GM13977 (cell line): ENCODE results near the gene CNTN1.

Source experiments
- DNase-seq: peaks from one replicate; pipeline ENCODE4 v3.0.0; 2012; ENCODE audit warnings: low spot score
- CTCF ChIP-seq: IDR thresholded peaks from 2 replicates; pipeline ENCODE4 v1.5.1; 2012; ENCODE audit warnings: mild to moderate bottlenecking, control low read depth; ENCODE audit not compliant: insufficient read depth; ENCODE audit errors: extremely low read depth, missing control alignments
- in situ Hi-C: fragments of 300-500 bp; cut with MboI; formaldehyde crosslinking; loops from one replicate; pipeline ENCODE4 v1.12.0; 2022; ENCODE audit warnings: low sequenced_read_pairs, low pct_unique_long_range_greater_than_20kb, mixed read lengths, inconsistent platforms; ENCODE audit not compliant: unreplicated experiment

The CNTN1 gene

GRCh38 chr12:41049033-41049432, 356.8 kb downstream of the CNTN1 start:
- TF ChIP-seq CTCF, result no peak
- in situ Hi-C loops, result no loop called here
- DNase-seq, result no peak

GRCh38 chr12:41051954-41052353, 359.7 kb downstream of the CNTN1 start:
- in situ Hi-C loops, result no loop called here
- DNase-seq, result no peak
- TF ChIP-seq CTCF, result no peak

- DNase-seq, result no peak
- no peak for TF ChIP-seq CTCF
- in situ Hi-C loops, result no loop called here
Measured at GRCh38 chr12:41052441-41052840, 360.2 kb downstream of the CNTN1 start.

- no peak for DNase-seq
Measured at GRCh38 chr12:41053046-41053445, 360.8 kb downstream of the CNTN1 start.

DNA sequence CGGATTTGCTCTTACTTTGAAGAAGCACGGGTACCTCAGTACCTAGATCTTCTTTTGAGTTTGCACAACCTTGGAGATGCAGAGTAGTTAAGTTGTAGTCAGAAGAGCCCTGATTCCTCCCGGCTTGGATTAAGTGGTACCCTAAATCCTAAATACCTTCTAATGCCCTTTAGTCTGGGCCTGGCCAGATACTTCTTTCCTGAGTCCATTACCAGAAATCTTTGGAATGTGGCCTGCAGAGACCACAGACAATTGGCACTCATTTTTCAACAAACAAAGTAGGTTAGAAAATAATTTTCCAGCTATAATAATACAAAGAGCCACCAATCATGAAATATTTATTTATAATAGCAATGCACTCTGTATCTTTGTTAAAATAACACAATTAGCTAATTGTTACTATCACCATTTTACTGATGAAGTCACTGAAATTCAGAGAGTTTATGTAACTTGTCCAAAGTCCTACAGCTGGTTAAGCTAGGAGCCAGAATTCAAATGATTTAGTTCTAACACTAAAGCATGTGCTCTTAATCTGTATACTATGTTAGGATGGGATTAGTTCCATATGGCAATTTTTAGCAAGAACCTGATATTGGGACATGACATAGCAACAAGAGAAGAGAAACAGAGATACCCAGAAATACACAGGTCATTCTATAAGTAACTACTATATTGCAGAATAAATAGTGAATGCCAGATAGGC, 363.8 kb downstream of the CNTN1 start:
- DNase-seq, result no peak
- TF ChIP-seq CTCF, result no peak
- in situ Hi-C loops, result no loop called here

More at GRCh38 chr12:41053046-41053445, 360.8 kb downstream of the CNTN1 start:
- in situ Hi-C loops, result no loop called here
- TF ChIP-seq CTCF, result no peak

DNA sequence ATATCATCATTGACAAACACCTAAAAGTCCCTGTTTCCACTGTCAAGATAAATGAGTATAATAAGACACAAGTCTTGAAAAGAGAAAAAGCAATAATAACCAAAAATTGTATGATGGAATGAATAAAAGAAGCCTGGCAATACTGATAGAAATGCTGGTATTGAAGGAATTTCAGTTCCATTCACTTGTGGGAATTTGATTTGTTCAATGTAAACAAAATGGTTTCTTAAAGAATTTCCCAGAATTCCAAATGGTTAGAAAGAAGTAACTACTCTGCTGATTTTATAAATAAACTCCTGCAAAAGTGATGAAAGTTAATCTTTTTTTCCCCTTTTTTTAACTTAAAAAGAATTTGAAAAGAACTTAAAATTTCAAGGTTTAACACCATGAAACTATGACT, 366.0 kb downstream of the CNTN1 start:
- no peak for TF ChIP-seq CTCF
- in situ Hi-C loops, result no loop called here
- DNase-seq, result no peak
